Activated T-cell treated with anti-CD3 and anti-CD28 coated beads for 48 hours (primary cell): Measurements from ENCODE around the gene SLC9A8.

Source experiments
- DNase-seq: peaks from one replicate; pipeline ENCODE4 v3.0.0-alpha.2; 2020; ENCODE audit warnings: low read depth

Gene SLC9A8

GRCh38 chr20:49813305-49813974 is 812 bp downstream of the SLC9A8 start:
- no peak for DNase-seq

GRCh38 chr20:49814057-49814694 is 1.5 kb downstream of the SLC9A8 start:
- DNase-seq = no peak

GRCh38 chr20:49818816-49819215 is 6.2 kb downstream of the SLC9A8 start:
- DNase-seq = no peak

- DNase-seq = no peak
Measured at GRCh38 chr20:49819702-49820101, 7.1 kb downstream of the SLC9A8 start.

- no peak for DNase-seq
Measured at GRCh38 chr20:49821381-49821780, 8.8 kb downstream of the SLC9A8 start.

- DNase-seq = no peak
Measured at GRCh38 chr20:49821870-49822331, 9.3 kb downstream of the SLC9A8 start.

GRCh38 chr20:49823152-49823847 is 10.7 kb downstream of the SLC9A8 start:
- no peak for DNase-seq

GRCh38 chr20:49824206-49824605 is 11.6 kb downstream of the SLC9A8 start:
- no peak for DNase-seq

- no peak for DNase-seq
Measured at GRCh38 chr20:49825521-49826033, 12.9 kb downstream of the SLC9A8 start.

- DNase-seq = no peak
Measured at GRCh38 chr20:49831022-49831769, 18.6 kb downstream of the SLC9A8 start.

- no peak for DNase-seq
Measured at GRCh38 chr20:49831770-49832631, 19.4 kb downstream of the SLC9A8 start.

GRCh38 chr20:49832632-49833327 is 20.2 kb downstream of the SLC9A8 start:
- DNase-seq = no peak

- DNase-seq = no peak
Measured at GRCh38 chr20:49833483-49833882, 20.9 kb downstream of the SLC9A8 start.

- DNase-seq = no peak
Measured at GRCh38 chr20:49835031-49835430, 22.4 kb downstream of the SLC9A8 start.

GRCh38 chr20:49838546-49838945 is 25.9 kb downstream of the SLC9A8 start:
- DNase-seq = no peak

GRCh38 chr20:49843139-49843538 is 30.5 kb downstream of the SLC9A8 start:
- no peak for DNase-seq

- no peak for DNase-seq
Measured at GRCh38 chr20:49843770-49844380, 31.2 kb downstream of the SLC9A8 start.

- DNase-seq = no peak
Measured at GRCh38 chr20:49845060-49845459, 32.4 kb downstream of the SLC9A8 start.

- peak; percentile 18 for DNase-seq
Measured at GRCh38 chr20:49846206-49846807, 33.7 kb downstream of the SLC9A8 start.
